8988T (cell line): ENCODE measurements around the gene CYP3A5.
"Not testable (repeated sequence)": the region's sequence is repeated elsewhere in the genome, so short reads cannot be mapped to it uniquely, and the experiment has no call there.

Experiments
- DNase-seq: peaks from one replicate; pipeline ENCODE4 v3.0.0; 2011

Gene CYP3A5

GRCh38 chr7:99637414-99637813 is 42.4 kb downstream of the CYP3A5 start:
- not testable (repeated sequence) for DNase-seq

DNA sequence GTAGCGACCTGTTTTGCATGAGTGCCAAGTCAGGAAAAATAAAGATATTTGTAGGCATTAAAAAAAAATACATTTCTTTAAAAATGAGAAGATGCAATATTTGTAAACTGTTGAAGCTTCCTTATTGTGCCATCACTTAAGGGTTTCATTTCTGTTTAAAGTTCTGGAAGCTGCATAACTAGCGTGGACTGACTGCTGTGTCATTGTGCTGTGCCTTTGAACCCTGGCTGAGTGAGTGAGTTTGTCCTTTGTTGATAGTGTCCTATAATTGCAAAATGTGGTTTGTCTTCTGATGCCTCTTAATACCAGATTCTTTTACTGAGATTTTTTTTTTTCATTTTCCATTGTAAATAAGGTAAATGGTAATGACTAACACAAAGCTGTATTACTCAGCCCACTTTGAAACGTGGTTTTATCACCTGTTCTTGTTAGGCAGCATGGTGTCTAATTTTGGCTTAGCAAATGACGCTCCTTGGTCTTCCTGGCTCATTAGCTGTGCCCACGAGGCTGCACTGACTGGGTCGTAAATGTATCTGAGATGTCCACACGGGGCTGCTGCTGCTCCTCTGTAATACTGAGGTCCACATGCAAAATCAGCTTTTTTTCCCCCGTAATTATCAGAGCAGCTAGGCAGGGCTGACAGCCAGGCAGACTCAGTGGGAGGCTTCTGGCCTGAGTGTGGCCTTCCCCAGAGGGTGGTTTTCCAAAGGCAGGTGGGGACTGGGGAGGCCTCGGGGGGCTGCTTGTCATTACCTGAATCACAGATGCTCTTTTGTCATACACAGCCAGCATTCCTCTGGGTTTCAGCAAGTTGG is 48.3 kb downstream of the CYP3A5 start:
- no peak for DNase-seq

GRCh38 chr7:99629643-99630042 is 50.2 kb downstream of the CYP3A5 start:
- DNase-seq = no peak

DNA sequence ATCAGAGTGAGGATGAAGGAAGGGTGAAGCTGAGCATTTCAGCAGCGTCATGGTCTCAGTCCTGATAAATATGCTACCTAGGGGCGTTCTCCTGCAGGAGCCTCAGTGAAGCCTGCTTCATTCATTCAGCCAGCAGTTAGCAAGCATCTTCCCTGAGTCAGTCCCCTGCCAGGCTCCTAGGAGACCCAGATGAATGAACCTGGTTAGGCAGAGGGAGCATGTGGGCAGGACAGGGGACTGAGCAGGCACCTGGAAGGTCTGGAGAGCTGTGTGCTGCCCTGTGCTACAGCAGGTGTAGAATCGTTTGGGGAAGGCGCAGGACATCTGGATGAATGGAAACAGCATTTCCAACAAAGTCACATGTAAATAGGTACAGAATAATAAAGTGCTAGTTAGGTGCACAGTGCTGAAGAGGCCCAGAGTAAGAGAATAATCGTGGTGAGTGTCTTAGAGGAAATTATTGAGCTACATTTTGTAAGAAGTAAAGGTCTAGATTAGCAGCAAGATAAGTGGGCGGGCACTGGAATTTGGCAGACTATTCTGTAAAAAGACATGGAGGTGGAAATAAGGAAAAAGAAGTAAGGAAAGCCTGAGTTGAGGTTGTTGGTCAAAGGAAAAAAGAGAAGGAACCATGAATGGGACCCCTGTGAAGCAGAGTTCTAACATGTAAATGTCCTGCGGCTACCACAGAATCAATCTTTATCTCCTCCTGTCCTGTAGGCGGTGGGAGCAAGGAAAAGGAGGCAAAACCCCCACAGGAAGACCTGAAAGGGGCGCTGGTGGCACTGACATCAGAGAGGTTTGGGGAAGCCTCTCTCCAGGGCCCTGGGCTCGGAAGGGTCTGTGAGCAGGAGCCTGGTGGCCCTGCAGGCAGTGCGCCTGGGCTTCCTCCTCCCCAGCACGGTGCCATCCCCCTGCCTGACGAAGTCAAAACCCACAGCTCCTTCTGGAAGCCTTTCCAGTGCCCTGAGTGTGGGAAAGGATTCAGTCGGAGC is 51.0 kb downstream of the CYP3A5 start:
- DNase-seq = no peak

- no peak for DNase-seq
Measured at GRCh38 chr7:99627513-99627912, 52.3 kb downstream of the CYP3A5 start.

GRCh38 chr7:99626661-99627060 is 53.1 kb downstream of the CYP3A5 start:
- DNase-seq = no peak

DNA sequence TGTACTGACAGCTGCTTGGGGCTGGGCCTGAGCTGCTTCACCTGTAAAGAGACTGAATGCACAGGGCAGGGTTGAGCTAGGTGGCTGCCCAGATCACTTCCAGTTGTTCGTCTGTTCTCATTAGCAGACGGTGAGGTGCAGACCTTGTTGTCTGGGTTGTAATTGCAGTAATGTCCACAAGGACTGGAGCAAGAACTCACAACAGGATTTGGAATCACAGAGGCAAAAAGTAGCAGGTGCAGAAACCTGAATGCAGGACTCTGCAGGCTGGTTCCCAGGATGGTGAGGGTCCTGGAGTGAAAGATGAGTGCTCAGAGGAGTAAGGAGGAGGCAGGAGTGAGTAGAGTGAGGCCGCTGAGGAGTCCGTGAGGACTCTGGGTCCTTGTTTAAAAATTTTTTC is 53.8 kb downstream of the CYP3A5 start:
- no peak for DNase-seq

GRCh38 chr7:99625321-99625720 is 54.5 kb downstream of the CYP3A5 start:
- DNase-seq = no peak

DNA sequence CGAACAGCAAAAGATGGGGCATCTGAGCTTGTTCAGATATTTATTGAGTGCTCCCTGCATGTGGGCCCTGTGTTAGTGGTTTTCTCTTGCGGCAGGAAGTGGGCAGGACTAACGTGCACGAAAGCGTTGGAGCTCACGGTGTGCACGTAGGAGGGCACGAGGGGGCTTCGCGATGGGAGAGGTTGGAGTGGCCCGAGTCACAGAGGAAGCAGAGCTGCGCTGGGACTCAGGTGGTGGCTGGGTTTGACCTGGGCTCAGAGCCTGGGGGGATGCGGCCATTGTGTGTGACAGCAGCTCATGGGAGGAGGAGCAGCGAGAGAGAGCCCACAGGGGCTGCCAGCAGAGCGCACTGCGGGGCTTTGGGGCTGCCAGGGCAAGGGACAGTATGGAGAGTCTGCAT is 55.3 kb downstream of the CYP3A5 start:
- no peak for DNase-seq

DNA sequence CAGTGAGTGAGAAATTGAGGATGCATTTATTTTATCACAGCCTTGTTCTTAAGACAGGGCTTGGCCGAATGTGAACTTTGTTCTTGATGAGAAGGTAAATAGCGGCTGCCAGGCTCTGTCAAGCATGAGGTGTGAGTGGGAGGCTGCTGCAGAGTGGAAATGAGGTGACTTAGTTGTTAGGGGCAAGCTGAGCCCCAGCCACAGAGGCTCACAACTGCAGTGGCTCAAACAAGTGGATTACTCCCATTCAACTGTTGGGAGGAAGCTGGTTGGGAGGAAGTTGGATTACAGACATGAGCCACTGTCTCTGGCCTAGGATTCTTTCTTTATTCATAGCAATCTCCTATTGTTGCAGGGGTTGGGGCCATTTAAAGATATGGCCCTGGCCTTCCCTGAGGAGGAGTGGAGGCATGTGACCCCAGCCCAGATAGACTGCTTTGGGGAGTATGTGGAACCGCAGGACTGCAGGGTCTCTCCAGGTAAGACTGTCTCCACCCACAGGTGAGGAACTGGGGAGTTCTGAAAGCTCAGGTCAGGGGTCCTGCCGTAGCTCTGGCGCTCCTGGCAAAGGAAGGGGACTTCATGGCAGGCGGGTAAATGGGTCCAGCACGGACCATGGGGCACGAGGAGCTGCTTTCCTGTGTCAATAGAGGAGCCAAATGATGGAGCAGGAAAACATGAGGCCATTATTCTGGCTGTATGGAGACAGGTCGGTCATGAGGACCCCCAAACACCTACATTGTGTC is 55.9 kb downstream of the CYP3A5 start:
- DNase-seq = no peak

- no peak for DNase-seq
Measured at GRCh38 chr7:99623091-99623693, 56.6 kb downstream of the CYP3A5 start.

DNA sequence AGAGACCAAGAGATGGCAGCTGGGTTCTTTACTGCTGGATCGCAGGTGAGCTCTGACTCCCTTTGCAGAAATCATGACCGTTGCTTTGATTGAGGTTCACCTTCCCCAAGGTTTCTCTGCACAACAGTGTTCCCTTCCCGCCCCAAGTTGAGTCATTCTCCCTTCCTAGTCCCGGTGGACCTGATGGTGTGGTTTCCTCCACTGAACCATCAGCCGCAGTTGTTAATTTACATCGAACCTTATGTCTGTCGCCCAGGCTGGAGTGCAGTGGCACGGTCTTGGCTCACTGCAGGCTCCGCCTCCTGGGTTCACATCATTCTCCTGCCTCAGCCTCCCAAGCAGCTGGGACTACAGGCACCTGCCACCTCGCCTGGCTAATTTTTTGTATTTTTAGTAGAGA is 57.2 kb downstream of the CYP3A5 start:
- no peak for DNase-seq

DNA sequence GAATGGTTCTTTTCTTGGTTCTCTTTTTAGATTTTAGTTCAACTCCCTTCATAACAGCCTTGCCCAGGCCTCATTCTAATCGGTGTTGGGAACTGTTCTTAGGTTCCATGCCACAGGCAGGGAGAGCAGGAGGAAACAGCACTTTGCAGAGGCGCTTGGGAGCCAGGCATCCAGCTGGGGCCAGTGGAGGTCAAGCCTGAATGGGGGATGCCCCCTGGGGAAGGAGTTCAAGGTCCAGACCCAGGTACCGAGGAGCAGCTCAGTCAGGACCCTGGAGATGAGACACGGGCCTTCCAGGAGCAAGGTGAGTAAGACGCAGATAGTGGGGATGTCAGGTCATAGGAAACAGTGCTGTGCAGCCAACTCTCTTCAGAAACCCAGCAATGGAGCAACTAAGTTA is 58.5 kb downstream of the CYP3A5 start:
- DNase-seq = no peak

DNA sequence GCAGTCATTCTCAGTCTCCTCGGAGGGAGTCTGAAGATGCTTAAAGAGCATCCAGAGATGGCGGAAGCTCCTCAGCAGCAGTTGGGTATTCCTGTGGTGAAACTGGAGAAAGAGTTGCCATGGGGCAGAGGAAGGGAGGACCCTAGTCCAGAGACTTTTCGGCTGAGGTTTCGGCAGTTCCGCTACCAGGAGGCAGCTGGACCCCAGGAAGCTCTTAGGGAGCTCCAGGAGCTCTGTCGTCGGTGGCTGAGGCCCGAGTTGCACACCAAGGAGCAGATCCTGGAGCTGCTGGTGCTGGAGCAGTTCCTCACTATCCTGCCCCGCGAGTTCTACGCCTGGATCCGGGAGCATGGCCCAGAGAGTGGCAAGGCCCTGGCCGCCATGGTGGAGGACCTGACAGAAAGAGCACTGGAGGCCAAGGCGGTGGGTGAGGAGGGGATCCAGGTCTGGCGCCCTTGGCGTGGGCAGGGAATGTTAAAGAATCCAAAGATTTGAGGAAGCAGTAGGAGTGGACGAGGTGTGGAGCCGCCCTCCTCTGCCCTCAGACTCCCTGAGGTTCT is 60.1 kb downstream of the CYP3A5 start:
- DNase-seq = no peak

DNA sequence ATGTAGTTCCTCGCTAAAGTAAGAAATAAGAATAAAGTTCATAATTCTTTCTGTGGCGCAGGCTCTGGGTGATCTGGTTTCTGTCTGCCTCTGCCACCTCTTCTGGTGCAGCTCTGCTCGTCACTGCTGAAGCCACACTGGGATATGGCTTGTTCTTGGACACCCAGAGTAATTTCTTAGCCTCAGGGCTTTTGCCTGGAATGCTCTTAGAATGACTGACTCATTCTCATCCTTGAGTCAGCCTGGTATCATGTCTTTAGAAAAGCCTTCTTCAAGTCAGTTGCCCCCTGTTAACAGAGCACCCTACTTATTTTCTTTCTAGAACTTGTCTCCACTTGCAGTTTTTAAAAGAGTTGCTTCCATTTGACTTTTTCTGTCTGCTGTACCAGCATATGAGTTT is 61.1 kb downstream of the CYP3A5 start:
- DNase-seq = no peak

DNA sequence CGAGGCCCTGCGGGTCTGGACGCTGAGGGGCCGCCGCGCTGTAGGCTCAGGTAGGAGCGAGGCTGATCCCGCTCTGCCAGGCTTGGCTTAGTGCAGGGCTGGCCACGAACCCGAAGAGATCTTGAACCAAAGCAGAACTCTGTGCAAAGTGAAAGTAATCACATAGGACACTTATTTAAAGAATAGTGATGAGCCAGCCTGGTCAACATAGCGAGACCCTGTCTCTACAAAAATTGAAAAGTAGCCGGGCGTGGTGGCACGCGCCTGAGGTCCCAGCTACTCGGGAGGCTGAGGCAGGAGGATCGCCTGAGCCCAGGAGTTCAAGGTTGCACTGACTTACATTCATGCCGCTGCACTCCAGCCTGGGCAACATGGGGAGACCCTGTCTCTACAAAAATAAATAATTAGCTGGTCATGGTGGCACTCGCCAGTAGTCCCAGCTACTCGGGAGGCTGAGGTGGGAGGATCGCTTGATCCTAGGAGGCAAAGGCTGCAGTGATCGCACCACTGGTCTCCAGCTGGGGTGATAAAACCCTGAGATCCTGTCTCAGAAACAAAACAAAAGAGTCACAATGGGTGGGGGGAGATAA is 62.5 kb downstream of the CYP3A5 start:
- DNase-seq = no peak

DNA sequence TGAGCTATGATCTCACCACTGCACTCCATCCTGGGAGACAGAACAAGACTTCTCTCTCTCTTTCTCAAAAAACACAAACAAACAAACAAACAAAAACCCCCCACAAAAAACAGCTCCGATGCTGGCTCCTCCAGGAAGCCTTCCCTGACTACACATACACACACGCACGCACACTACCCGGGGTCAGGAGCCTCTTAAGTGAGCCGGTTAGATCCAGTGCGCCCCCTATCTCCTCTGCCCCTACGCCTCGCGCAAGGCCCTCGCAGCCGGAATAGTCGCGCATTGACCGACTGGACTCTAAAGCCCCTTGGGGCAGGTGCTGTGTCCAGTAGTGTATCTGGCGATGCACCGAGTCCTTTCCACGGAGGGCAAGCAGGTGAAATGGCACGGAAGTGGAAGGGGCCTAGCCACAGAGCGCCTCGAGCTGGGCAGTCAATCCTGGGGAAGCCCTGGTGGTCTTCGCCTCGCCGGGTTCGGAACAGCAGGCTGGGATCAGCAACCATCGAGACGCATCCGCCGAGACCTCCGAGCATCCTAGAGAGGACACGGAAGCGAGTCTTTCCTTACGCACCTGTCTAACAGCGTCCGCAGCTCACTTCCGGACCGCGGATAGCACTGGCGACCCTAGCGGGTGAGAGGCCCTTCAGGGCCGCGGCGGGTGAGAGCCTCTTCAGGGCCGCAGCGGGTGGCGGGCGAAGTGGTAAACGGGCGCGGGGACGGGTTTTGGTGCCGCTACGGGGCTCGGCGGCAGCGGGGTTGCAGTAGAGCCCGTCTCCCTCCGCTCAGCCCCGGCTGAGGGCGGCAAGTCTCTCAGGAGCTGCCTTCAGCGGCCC is 63.2 kb downstream of the CYP3A5 start, which contains the start of gene ZSCAN25:
TSS of gene ZSCAN25 (plus strand) at position 588 of the 833 bp plus-strand sequence. CDS start 2,661 bp downstream, outside the sequence.
- DNase-seq = peak; percentile 68

GRCh38 chr7:99615989-99616358 is 63.8 kb downstream of the CYP3A5 start:
- DNase-seq = no peak

- DNase-seq = no peak
Measured at GRCh38 chr7:99614495-99614894, 65.3 kb downstream of the CYP3A5 start.

DNA sequence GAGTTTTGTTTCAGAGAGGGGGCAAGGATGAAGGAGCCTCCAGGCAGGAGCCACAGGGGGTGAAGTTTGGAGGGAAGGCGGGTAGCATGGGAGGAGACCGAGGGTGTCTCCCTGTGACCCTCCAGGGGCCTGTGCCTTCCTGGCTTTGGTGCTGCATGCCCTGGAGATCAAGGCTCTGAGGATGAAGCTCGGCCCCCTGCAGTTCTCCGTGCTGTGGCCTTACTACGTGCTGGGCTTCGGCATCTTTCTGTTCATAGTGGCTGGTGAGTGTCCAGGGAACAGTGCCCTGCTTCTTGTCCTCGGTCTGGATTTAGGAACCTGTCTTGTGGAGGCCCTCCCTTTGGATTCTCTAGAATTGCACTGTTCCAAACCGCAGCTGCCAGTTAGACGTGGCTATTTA is 72.2 kb downstream of the CYP3A5 start:
- no peak for DNase-seq

GRCh38 chr7:99606531-99606930 is 73.3 kb downstream of the CYP3A5 start:
- no peak for DNase-seq
